ENCODE data around the gene KLF3.

- TF ChIP-seq CTCF (IDR thresholded peaks at IDR 0.05; ENCODE audit: low read depth, low read length, poor library complexity, severe bottlenecking) (no peak), EZH2phosphoT487 (IDR thresholded peaks at IDR 0.05; ENCODE audit: borderline replicate concordance, low read length) (no peak)
Measured at GRCh38 chr4:38681281-38681991, 17.4 kb downstream of the KLF3 start.
